ENCODE measurements around the gene PRUNE2. TPM values are rescaled to one million over a fixed set of nuclear protein-coding genes. Genes with fewer than 3 reads are reported as not detected.

Gene PRUNE2
- total RNA-seq, 1 donor from 2014 or later, result 7.8 TPM

- Histone ChIP-seq H3K27me3 (ENCODE audit: control insufficient read depth in 3 of 3, insufficient read depth in 3 of 3, low read length in 3 of 3) (no peaks in the 10 kb centered on the region), H3K4me1 (ENCODE audit: control insufficient read depth in 3 of 3, insufficient read depth in 3 of 3, low read length in 3 of 3) (no peaks in the 10 kb centered on the region), H3K4me3 (ENCODE audit: low read length in 3 of 3) (no peak overlapping the region), H3K9ac (ENCODE audit: low read depth in 1 of 3, low read length in 3 of 3) (no peak overlapping the region), H3K9me3 (ENCODE audit: control insufficient read depth in 3 of 3, low read length in 3 of 3) (no peaks in the 10 kb centered on the region), H3K27ac (ENCODE audit: low read depth, low read length) (no peak overlapping the region), H3K36me3 (ENCODE audit: control insufficient read depth in 3 of 3, insufficient read depth in 3 of 3, low read length in 3 of 3) (no peaks in the 10 kb centered on the region)
These were observed 175.1 kb downstream of the PRUNE2 start for GRCh38 chr9:76730801-76731200.

- H3K36me3 ChIP-seq (ENCODE audit: control insufficient read depth in 3 of 3, insufficient read depth in 3 of 3, low read length in 3 of 3), result no peaks in the 10 kb centered on the region
- H3K4me3 ChIP-seq (ENCODE audit: low read length in 3 of 3), result no peak overlapping the region
- no peaks in the 10 kb centered on the region for H3K4me1 ChIP-seq (ENCODE audit: control insufficient read depth in 3 of 3, insufficient read depth in 3 of 3, low read length in 3 of 3)
- no peak overlapping the region for H3K27ac ChIP-seq (ENCODE audit: low read depth, low read length)
- H3K9me3 ChIP-seq (ENCODE audit: control insufficient read depth in 3 of 3, low read length in 3 of 3), result no peaks in the 10 kb centered on the region
- no peaks in the 10 kb centered on the region for H3K27me3 ChIP-seq (ENCODE audit: control insufficient read depth in 3 of 3, insufficient read depth in 3 of 3, low read length in 3 of 3)
- H3K9ac ChIP-seq (ENCODE audit: low read depth in 1 of 3, low read length in 3 of 3), result no peak overlapping the region
These were observed 175.8 kb downstream of the PRUNE2 start for GRCh38 chr9:76729980-76730737.

GRCh38 chr9:76729116-76729515 is 176.8 kb downstream of the PRUNE2 start:
- H3K4me1 ChIP-seq (ENCODE audit: control insufficient read depth in 3 of 3, insufficient read depth in 3 of 3, low read length in 3 of 3), result no peaks in the 10 kb centered on the region
- H3K9me3 ChIP-seq (ENCODE audit: control insufficient read depth in 3 of 3, low read length in 3 of 3), result no peaks in the 10 kb centered on the region
- H3K9ac ChIP-seq (ENCODE audit: low read depth in 1 of 3, low read length in 3 of 3), result no peak overlapping the region
- H3K4me3 ChIP-seq (ENCODE audit: low read length in 3 of 3), result no peak overlapping the region
- H3K27me3 ChIP-seq (ENCODE audit: control insufficient read depth in 3 of 3, insufficient read depth in 3 of 3, low read length in 3 of 3), result no peaks in the 10 kb centered on the region
- no peak overlapping the region for H3K27ac ChIP-seq (ENCODE audit: low read depth, low read length)
- H3K36me3 ChIP-seq (ENCODE audit: control insufficient read depth in 3 of 3, insufficient read depth in 3 of 3, low read length in 3 of 3), result no peaks in the 10 kb centered on the region

GRCh38 chr9:76725885-76726284 is 180.0 kb downstream of the PRUNE2 start:
- Histone ChIP-seq H3K27ac (ENCODE audit: low read depth, low read length) (no peak overlapping the region), H3K4me3 (ENCODE audit: low read length in 3 of 3) (no peak overlapping the region), H3K4me1 (ENCODE audit: control insufficient read depth in 3 of 3, insufficient read depth in 3 of 3, low read length in 3 of 3) (no peaks in the 10 kb centered on the region), H3K27me3 (ENCODE audit: control insufficient read depth in 3 of 3, insufficient read depth in 3 of 3, low read length in 3 of 3) (no peaks in the 10 kb centered on the region), H3K9me3 (ENCODE audit: control insufficient read depth in 3 of 3, low read length in 3 of 3) (no peaks in the 10 kb centered on the region), H3K36me3 (ENCODE audit: control insufficient read depth in 3 of 3, insufficient read depth in 3 of 3, low read length in 3 of 3) (no peaks in the 10 kb centered on the region), H3K9ac (ENCODE audit: low read depth in 1 of 3, low read length in 3 of 3) (no peak overlapping the region)

- H3K4me3 ChIP-seq (ENCODE audit: low read length in 3 of 3), result no peak overlapping the region
- no peak overlapping the region for H3K9ac ChIP-seq (ENCODE audit: low read depth in 1 of 3, low read length in 3 of 3)
- no peaks in the 10 kb centered on the region for H3K9me3 ChIP-seq (ENCODE audit: control insufficient read depth in 3 of 3, low read length in 3 of 3)
- H3K36me3 ChIP-seq (ENCODE audit: control insufficient read depth in 3 of 3, insufficient read depth in 3 of 3, low read length in 3 of 3), result no peaks in the 10 kb centered on the region
- H3K4me1 ChIP-seq (ENCODE audit: control insufficient read depth in 3 of 3, insufficient read depth in 3 of 3, low read length in 3 of 3), result no peaks in the 10 kb centered on the region
- no peaks in the 10 kb centered on the region for H3K27me3 ChIP-seq (ENCODE audit: control insufficient read depth in 3 of 3, insufficient read depth in 3 of 3, low read length in 3 of 3)
- H3K27ac ChIP-seq (ENCODE audit: low read depth, low read length), result no peak overlapping the region
These were observed 180.8 kb downstream of the PRUNE2 start for GRCh38 chr9:76725011-76725546.

- Histone ChIP-seq H3K27ac (ENCODE audit: low read depth, low read length) (no peak overlapping the region), H3K4me1 (ENCODE audit: control insufficient read depth in 3 of 3, insufficient read depth in 3 of 3, low read length in 3 of 3) (no peaks in the 10 kb centered on the region), H3K9ac (ENCODE audit: low read depth in 1 of 3, low read length in 3 of 3) (no peak overlapping the region), H3K9me3 (ENCODE audit: control insufficient read depth in 3 of 3, low read length in 3 of 3) (no peaks in the 10 kb centered on the region), H3K27me3 (ENCODE audit: control insufficient read depth in 3 of 3, insufficient read depth in 3 of 3, low read length in 3 of 3) (no peaks in the 10 kb centered on the region), H3K4me3 (ENCODE audit: low read length in 3 of 3) (no peak overlapping the region), H3K36me3 (ENCODE audit: control insufficient read depth in 3 of 3, insufficient read depth in 3 of 3, low read length in 3 of 3) (no peaks in the 10 kb centered on the region)
These were observed 185.7 kb downstream of the PRUNE2 start for GRCh38 chr9:76720245-76720644.

GRCh38 chr9:76718166-76718565 is 187.7 kb downstream of the PRUNE2 start:
- no peaks in the 10 kb centered on the region for H3K9me3 ChIP-seq (ENCODE audit: control insufficient read depth in 3 of 3, low read length in 3 of 3)
- H3K27ac ChIP-seq (ENCODE audit: low read depth, low read length), result no peak overlapping the region
- H3K36me3 ChIP-seq (ENCODE audit: control insufficient read depth in 3 of 3, insufficient read depth in 3 of 3, low read length in 3 of 3), result no peaks in the 10 kb centered on the region
- no peaks in the 10 kb centered on the region for H3K27me3 ChIP-seq (ENCODE audit: control insufficient read depth in 3 of 3, insufficient read depth in 3 of 3, low read length in 3 of 3)
- no peaks in the 10 kb centered on the region for H3K4me1 ChIP-seq (ENCODE audit: control insufficient read depth in 3 of 3, insufficient read depth in 3 of 3, low read length in 3 of 3)
- no peak overlapping the region for H3K9ac ChIP-seq (ENCODE audit: low read depth in 1 of 3, low read length in 3 of 3)
- H3K4me3 ChIP-seq (ENCODE audit: low read length in 3 of 3), result no peak overlapping the region

- Histone ChIP-seq H3K9ac (ENCODE audit: low read depth in 1 of 3, low read length in 3 of 3) (no peak overlapping the region), H3K27ac (ENCODE audit: low read depth, low read length) (no peak overlapping the region), H3K36me3 (ENCODE audit: control insufficient read depth in 3 of 3, insufficient read depth in 3 of 3, low read length in 3 of 3) (no peaks in the 10 kb centered on the region), H3K4me3 (ENCODE audit: low read length in 3 of 3) (no peak overlapping the region), H3K4me1 (ENCODE audit: control insufficient read depth in 3 of 3, insufficient read depth in 3 of 3, low read length in 3 of 3) (no peaks in the 10 kb centered on the region), H3K27me3 (ENCODE audit: control insufficient read depth in 3 of 3, insufficient read depth in 3 of 3, low read length in 3 of 3) (no peaks in the 10 kb centered on the region), H3K9me3 (ENCODE audit: control insufficient read depth in 3 of 3, low read length in 3 of 3) (no peaks in the 10 kb centered on the region)
These were observed 188.3 kb downstream of the PRUNE2 start for GRCh38 chr9:76717613-76718012.

GRCh38 chr9:76717176-76717575 is 188.7 kb downstream of the PRUNE2 start:
- H3K9ac ChIP-seq (ENCODE audit: low read depth in 1 of 3, low read length in 3 of 3), result no peak overlapping the region
- H3K9me3 ChIP-seq (ENCODE audit: control insufficient read depth in 3 of 3, low read length in 3 of 3), result no peaks in the 10 kb centered on the region
- H3K4me1 ChIP-seq (ENCODE audit: control insufficient read depth in 3 of 3, insufficient read depth in 3 of 3, low read length in 3 of 3), result no peaks in the 10 kb centered on the region
- H3K4me3 ChIP-seq (ENCODE audit: low read length in 3 of 3), result no peak overlapping the region
- no peaks in the 10 kb centered on the region for H3K36me3 ChIP-seq (ENCODE audit: control insufficient read depth in 3 of 3, insufficient read depth in 3 of 3, low read length in 3 of 3)
- no peak overlapping the region for H3K27ac ChIP-seq (ENCODE audit: low read depth, low read length)
- no peaks in the 10 kb centered on the region for H3K27me3 ChIP-seq (ENCODE audit: control insufficient read depth in 3 of 3, insufficient read depth in 3 of 3, low read length in 3 of 3)

GRCh38 chr9:76716085-76716672 is 189.7 kb downstream of the PRUNE2 start:
- H3K9me3 ChIP-seq (ENCODE audit: control insufficient read depth in 3 of 3, low read length in 3 of 3), result no peaks in the 10 kb centered on the region
- H3K4me1 ChIP-seq (ENCODE audit: control insufficient read depth in 3 of 3, insufficient read depth in 3 of 3, low read length in 3 of 3), result no peaks in the 10 kb centered on the region
- H3K27me3 ChIP-seq (ENCODE audit: control insufficient read depth in 3 of 3, insufficient read depth in 3 of 3, low read length in 3 of 3), result no peaks in the 10 kb centered on the region

More at GRCh38 chr9:76716085-76716672, 189.7 kb downstream of the PRUNE2 start:
- H3K4me3 ChIP-seq (ENCODE audit: low read length in 3 of 3), result no peak overlapping the region
- H3K27ac ChIP-seq (ENCODE audit: low read depth, low read length), result no peak overlapping the region
- H3K36me3 ChIP-seq (ENCODE audit: control insufficient read depth in 3 of 3, insufficient read depth in 3 of 3, low read length in 3 of 3), result no peaks in the 10 kb centered on the region
- no peak overlapping the region for H3K9ac ChIP-seq (ENCODE audit: low read depth in 1 of 3, low read length in 3 of 3)

Data from skeletal muscle tissue (tissue), 4 donors.